Activated CD4-positive, alpha-beta T cell treated with anti-CD3 and anti-CD28 coated beads for 1 hour (primary cell): ENCODE data around the gene ANXA9.
A peak's percentile ranks its signal among the peaks of the same experiment; 100 is the strongest.

Source experiments
- DNase-seq: peaks from one replicate; pipeline ENCODE4 v3.0.0-alpha.2; 2020

The ANXA9 gene

GRCh38 chr1:151005729-151006319 is 23.7 kb downstream of the ANXA9 start:
- no peak for DNase-seq

DNA sequence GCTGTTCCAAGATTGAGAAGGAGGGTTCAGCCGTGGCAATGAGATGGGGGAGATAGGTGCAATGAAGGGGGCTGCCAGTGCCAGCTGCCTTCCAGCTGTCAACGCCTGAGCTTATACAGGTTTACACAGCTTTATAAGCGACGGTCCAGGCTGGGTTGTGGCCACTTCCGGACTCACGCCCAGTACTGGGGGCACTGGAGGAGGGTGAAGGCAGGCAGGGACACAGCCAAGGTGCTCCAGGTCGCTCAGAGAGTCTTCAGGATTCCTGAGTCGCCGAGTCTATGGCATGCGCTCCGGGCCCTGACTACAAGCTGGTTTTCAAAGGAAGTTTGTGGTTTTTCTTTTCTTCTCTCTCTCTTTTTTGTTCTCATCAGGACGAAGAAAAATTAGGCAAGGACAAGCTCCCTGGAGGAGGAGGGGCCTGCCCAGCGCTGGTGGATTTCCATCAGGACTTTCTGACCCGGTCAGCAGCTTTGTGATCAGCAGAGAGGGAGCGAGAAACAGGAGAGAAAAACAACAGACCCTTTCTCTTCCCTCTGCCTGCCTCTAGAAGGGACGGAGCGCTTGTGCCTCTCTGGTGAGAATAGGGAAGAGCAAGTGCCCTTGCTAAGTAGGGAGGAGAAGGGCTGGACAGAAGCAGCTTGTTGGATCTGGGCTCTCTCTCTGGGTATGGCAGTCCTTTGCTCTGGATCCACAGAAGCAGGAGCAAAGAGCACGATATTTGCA is 24.4 kb downstream of the ANXA9 start, which contains the start of gene MINDY1:
MINDY1 (minus strand) TSS at position 576 of the 726 bp plus-strand sequence. CDS start 4,285 bp downstream, outside the sequence.
- no peak for DNase-seq

GRCh38 chr1:151007853-151008243 is 25.8 kb downstream of the ANXA9 start:
- no peak for DNase-seq

GRCh38 chr1:151008244-151009205 is 26.4 kb downstream of the ANXA9 start, which contains the start of gene PRUNE1:
PRUNE1 (plus strand) TSS chr1:151008449; CDS start chr1:151008633, 184 bp downstream.
- DNase-seq, result peak; percentile 90

DNA sequence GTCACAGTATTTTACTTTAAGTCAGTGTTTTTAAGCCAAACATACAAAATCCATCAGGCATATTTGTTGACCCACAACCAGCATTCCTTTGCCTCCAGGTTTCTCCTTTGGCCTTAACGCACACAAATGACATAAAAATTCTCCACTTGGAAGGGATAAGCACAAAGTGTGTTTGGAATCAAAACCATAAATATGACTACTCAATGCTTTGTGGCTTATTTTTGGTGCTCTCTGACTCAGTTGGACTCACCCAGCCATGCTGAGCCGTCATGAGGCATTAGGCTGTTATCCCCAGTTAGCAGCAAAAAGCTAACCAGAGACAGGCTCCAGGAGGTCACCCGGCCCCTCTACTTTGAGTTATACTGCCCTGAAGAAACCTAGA is 27.1 kb downstream of the ANXA9 start:
- DNase-seq, result no peak

- DNase-seq, result no peak
Measured at GRCh38 chr1:151009674-151010345, 27.7 kb downstream of the ANXA9 start.

GRCh38 chr1:151010346-151010726 is 28.2 kb downstream of the ANXA9 start:
- DNase-seq, result no peak

- no peak for DNase-seq
Measured at GRCh38 chr1:151011154-151011850, 29.2 kb downstream of the ANXA9 start.

DNA sequence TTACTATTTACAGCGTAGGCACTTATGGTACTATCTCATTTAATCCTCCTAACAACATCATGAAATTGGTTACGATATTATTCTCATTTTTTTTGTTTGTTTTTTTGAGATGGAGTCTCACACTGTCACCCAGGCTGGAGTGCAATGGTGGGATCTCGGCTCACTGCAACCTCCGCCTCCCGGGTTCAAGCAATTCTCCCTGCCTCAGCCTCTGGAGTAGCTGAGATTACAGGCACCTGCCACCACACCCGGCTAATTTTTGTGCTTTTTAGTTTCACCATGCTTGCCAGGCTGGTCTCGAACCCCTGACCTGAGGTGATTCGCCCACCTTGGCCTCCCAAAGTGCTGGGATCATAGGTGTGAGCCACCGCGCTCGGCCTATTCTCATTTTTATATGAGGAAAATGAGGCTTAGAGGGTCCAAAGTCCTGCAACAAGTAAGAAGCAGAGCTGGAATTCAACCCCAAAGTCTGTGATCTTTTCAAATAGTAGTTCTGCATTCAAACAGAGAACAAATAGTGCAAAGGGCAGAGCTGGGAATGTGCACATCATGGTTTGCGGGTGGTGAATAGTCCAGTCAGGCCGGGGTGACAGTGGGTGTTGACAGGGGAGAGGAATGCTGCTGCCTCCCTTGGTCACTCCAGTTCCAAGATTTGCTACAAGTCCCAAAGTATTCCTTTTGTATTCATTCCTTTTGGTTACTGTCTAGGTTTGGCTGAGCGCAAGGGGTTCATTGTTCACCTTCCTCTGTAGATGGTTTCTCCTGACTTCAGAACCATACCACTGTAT is 30.8 kb downstream of the ANXA9 start:
- DNase-seq, result no peak

- no peak for DNase-seq
Measured at GRCh38 chr1:151013518-151013917, 31.4 kb downstream of the ANXA9 start.

GRCh38 chr1:151024540-151025146 is 42.6 kb downstream of the ANXA9 start:
- peak; percentile 79 for DNase-seq

DNA sequence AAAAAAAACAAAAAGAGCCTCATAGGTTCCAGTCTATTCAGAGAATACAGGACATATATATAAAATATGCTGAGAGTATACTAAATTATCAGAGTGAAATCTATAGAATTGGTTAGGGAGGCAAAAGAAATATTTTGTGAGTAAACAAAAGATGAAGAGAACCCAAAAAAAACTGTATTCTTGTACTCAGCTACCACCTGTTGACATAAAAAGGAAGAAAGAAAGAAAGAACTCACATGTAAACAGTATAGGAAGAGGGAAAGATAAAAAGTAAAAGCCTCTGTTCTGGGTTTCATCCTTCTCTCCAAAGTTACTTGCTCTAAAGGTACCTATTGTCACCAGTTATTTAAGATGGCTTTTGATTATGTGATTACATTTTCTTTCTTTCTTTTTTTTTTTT is 44.4 kb downstream of the ANXA9 start:
- DNase-seq, result no peak

GRCh38 chr1:151032164-151032563 is 50.1 kb downstream of the ANXA9 start:
- no peak for DNase-seq

- DNase-seq, result no peak
Measured at GRCh38 chr1:151035167-151035566, 53.1 kb downstream of the ANXA9 start.

GRCh38 chr1:151036356-151036755 is 54.3 kb downstream of the ANXA9 start, which contains the start of gene BNIPL:
BNIPL (plus strand) TSS chr1:151036586; CDS start chr1:151036726, 140 bp downstream.
- no peak for DNase-seq

- DNase-seq, result no peak
Measured at GRCh38 chr1:151037032-151037431, 54.9 kb downstream of the ANXA9 start.

DNA sequence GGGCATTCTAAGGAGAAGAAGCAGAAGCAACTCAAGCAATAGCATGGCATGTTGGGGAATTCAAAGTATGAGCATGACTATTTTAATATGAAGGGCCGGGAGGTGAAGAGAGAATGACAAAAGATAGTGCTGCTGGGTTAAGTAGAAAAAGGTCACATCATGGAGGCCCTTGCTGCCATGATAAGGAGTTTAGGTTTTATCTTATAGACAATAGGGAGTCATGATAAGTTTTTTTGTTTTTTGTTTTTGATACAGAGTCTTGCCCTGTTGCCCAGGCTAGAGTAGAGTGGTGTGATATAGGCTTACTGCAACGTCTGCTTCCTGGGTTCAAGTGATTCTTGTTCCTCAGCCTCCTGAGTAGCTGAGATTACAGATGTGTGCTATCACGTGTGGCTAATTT is 57.4 kb downstream of the ANXA9 start:
- no peak for DNase-seq

GRCh38 chr1:151043163-151043562 is 61.1 kb downstream of the ANXA9 start:
- no peak for DNase-seq
